Mesenchymal stem cell (in vitro differentiated cells and primary cell): ENCODE results near the gene NKX6-1.

ENCODE experiments used
- DNase-seq: peaks from one replicate; pipeline ENCODE4 v3.0.0-alpha.2; 2013
- H2AFZ ChIP-seq: one replicate; pipeline ENCODE4 v1.6.1; 2013; ENCODE audit warnings: low read depth, mild to moderate bottlenecking, control low read depth, inconsistent platforms, low read length, moderate library complexity
- H2AK5ac ChIP-seq: 2 replicates; pipeline ENCODE4 v1.6.1; 2013; ENCODE audit warnings: low read length, moderate library complexity, mild to moderate bottlenecking, inconsistent platforms; ENCODE audit not compliant: severe bottlenecking
- H2BK120ac ChIP-seq: one replicate; pipeline ENCODE4 v1.6.1; 2013; ENCODE audit warnings: low read depth, mild to moderate bottlenecking, inconsistent platforms, low read length, moderate library complexity
- H2BK12ac ChIP-seq, 2 experiments: one replicate each; pipeline ENCODE4 v1.6.1; 2013; ENCODE audit warnings: inconsistent platforms in 2 of 2, low read length in 2 of 2, mild to moderate bottlenecking in 2 of 2, moderate library complexity in 2 of 2, control low read depth in 1 of 2
- H2BK15ac ChIP-seq: one replicate; pipeline ENCODE4 v1.6.1; 2013; ENCODE audit warnings: mild to moderate bottlenecking, low read depth, inconsistent platforms; ENCODE audit not compliant: poor library complexity, severe bottlenecking
- H2BK5ac ChIP-seq: 2 replicates; pipeline ENCODE4 v1.6.1; 2013; ENCODE audit warnings: low read depth, mild to moderate bottlenecking, low read length, control low read depth, inconsistent platforms; ENCODE audit not compliant: poor library complexity, severe bottlenecking
- H3K14ac ChIP-seq, 2 experiments: one replicate each; pipeline ENCODE4 v1.6.1; 2013; ENCODE audit warnings: inconsistent platforms in 2 of 2, low read length in 2 of 2, control low read depth in 1 of 2, mild to moderate bottlenecking in 1 of 2, moderate library complexity in 1 of 2
- H3K18ac ChIP-seq, 2 experiments: one replicate each; pipeline ENCODE4 v1.6.1; 2013; ENCODE audit warnings: inconsistent platforms in 2 of 2, low read length in 2 of 2, control low read depth in 1 of 2, low read depth in 1 of 2, mild to moderate bottlenecking in 1 of 2
- H3K23ac ChIP-seq, 2 experiments: one replicate each; pipeline ENCODE4 v1.6.1; 2013; ENCODE audit warnings: inconsistent platforms in 2 of 2, low read length in 2 of 2, mild to moderate bottlenecking in 2 of 2, moderate library complexity in 2 of 2, control low read depth in 1 of 2
- H3K27ac ChIP-seq: 2 replicates; pipeline ENCODE4 v1.5.1; 2013; ENCODE audit warnings: mild to moderate bottlenecking, moderate library complexity, low read length, control low read depth, inconsistent platforms; ENCODE audit not compliant: poor library complexity, severe bottlenecking
- H3K27me3 ChIP-seq, 2 experiments: 2 replicates each; pipeline versions ENCODE4 v1.6.1 to v1.7.0; 2013; ENCODE audit warnings: low read length in 2 of 2, mild to moderate bottlenecking in 2 of 2, moderate library complexity in 2 of 2, control low read depth in 1 of 2, inconsistent platforms in 1 of 2; ENCODE audit not compliant: control insufficient read depth in 1 of 2, insufficient read depth in 1 of 2
- H3K36me3 ChIP-seq, 2 experiments: 2 replicates each; pipeline versions ENCODE4 v1.6.1 to v1.7.0; 2013; ENCODE audit warnings: low read length in 2 of 2, control low read depth in 1 of 2, inconsistent platforms in 1 of 2, low read depth in 1 of 2, mild to moderate bottlenecking in 1 of 2; ENCODE audit not compliant: insufficient read depth in 2 of 2, control insufficient read depth in 1 of 2
- H3K4ac ChIP-seq, 2 experiments: one replicate each; pipeline ENCODE4 v1.6.1; 2013; ENCODE audit warnings: inconsistent platforms in 2 of 2, low read length in 2 of 2, mild to moderate bottlenecking in 2 of 2, moderate library complexity in 2 of 2, control low read depth in 1 of 2, low read depth in 1 of 2
- H3K4me1 ChIP-seq: 2 replicates; pipeline ENCODE4 v1.6.1; 2013; ENCODE audit warnings: low read depth, low read length, control low read depth; ENCODE audit not compliant: control insufficient read depth, insufficient read depth
- H3K4me2 ChIP-seq: 2 replicates; pipeline ENCODE4 v1.6.1; 2013; ENCODE audit warnings: low read length, mild to moderate bottlenecking, inconsistent platforms; ENCODE audit not compliant: poor library complexity, severe bottlenecking
- H3K4me3 ChIP-seq, 2 experiments: 2 replicates each; pipeline versions ENCODE4 v1.5.1 to v1.7.0; 2013; ENCODE audit warnings: low read length in 2 of 2, mild to moderate bottlenecking in 2 of 2, control low read depth in 1 of 2, low read depth in 1 of 2; ENCODE audit not compliant: insufficient read depth in 1 of 2
- H3K79me1 ChIP-seq: replicated peaks from 2 replicates; pipeline ENCODE4 v1.6.1; 2013; ENCODE audit warnings: mild to moderate bottlenecking, control low read depth, low read length, inconsistent platforms; ENCODE audit not compliant: poor library complexity, severe bottlenecking
- H3K9ac ChIP-seq: 2 replicates; pipeline ENCODE4 v1.7.0; 2013; ENCODE audit warnings: mild to moderate bottlenecking, low read length, moderate library complexity
- H3K9me3 ChIP-seq: 2 replicates; pipeline ENCODE4 v1.7.0; 2013; ENCODE audit warnings: mild to moderate bottlenecking, low read length; ENCODE audit not compliant: control insufficient read depth
- H4K8ac ChIP-seq: one replicate; pipeline ENCODE4 v1.6.1; 2013; ENCODE audit warnings: inconsistent platforms, mild to moderate bottlenecking, low read length, moderate library complexity
- H4K91ac ChIP-seq: one replicate; pipeline ENCODE4 v1.6.1; 2013; ENCODE audit warnings: mild to moderate bottlenecking, low read length, inconsistent platforms
- WGBS: methylation state at CpG from one replicate; pipeline ENCODE4 v1.1.7; 2013; ENCODE audit warnings: mixed read lengths; 5-methylcytosine and 5-hydroxymethylcytosine counted together

Gene NKX6-1

DNA sequence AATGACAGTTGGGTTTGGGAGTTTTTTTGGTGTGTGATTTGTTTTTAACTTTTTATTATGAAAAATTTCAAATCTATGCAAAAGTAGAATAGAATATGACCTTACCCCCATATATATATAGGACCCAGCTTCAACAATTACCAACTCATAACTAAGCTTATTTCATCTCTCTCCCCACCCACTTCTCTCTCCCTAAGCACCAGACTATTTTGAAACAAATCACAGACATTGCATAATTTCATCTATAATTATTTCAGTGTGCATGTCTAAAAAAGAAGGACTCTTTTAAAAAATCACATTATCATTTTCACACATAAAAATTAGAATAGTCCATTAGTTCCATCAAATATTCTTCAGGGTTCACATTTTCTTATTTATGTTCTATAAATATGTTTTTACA lies 28.3 kb upstream of the NKX6-1 start:
- no peak overlapping the region for H2AK5ac ChIP-seq
- H3K27me3 ChIP-seq = peaks cover 3 to 4% of the 10 kb centered on the region in 2 experiments
- no peak overlapping the region for H3K9ac ChIP-seq
- H3K4ac ChIP-seq = no peak overlapping the region
- no peak overlapping the region for H2BK5ac ChIP-seq
- no peaks in the 10 kb centered on the region for H3K79me1 ChIP-seq
- H3K4me1 ChIP-seq = no peaks in the 10 kb centered on the region
- no peaks in the 10 kb centered on the region for H3K36me3 ChIP-seq
- no peak for DNase-seq
- H2AFZ ChIP-seq = no peak overlapping the region
- no peak overlapping the region for H3K4me2 ChIP-seq
- H2BK12ac ChIP-seq = no peak overlapping the region
- no peak overlapping the region for H3K23ac ChIP-seq
- no peaks in the 10 kb centered on the region for H3K9me3 ChIP-seq
- H4K91ac ChIP-seq = no peak overlapping the region
- no peak overlapping the region for H3K27ac ChIP-seq
- no peak overlapping the region for H2BK120ac ChIP-seq
- no peak overlapping the region for H2BK15ac ChIP-seq
- no peak overlapping the region for H4K8ac ChIP-seq
- H3K4me3 ChIP-seq = no peak overlapping the region
- H3K18ac ChIP-seq = no peak overlapping the region
- no peak overlapping the region for H3K14ac ChIP-seq

DNA sequence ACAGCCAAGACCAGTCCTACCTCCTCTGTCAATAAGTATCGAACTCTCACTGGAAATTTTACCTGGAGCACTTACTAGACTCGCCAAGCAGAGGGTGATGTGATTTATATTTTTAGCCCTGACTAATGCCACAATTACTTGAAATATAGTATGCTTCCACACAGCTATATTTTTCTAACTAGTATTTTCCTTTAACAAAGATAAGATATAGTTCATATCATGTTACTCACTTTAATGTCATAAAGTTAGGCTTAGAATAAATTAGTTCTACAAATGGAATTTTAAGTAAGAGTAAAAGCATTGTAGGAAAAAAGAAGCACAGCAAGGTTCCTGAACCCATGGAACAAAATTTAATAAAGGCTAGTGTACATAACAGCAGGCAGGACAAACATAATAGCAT lies 16.0 kb upstream of the NKX6-1 start:
- H3K4ac ChIP-seq = no peak overlapping the region
- no peak overlapping the region for H3K18ac ChIP-seq
- H3K36me3 ChIP-seq = no peaks in the 10 kb centered on the region
- H2BK15ac ChIP-seq = no peak overlapping the region
- H3K23ac ChIP-seq = no peak overlapping the region
- WGBS = no CpG with 5 or more reads among the region's 2 CpGs
- H2AK5ac ChIP-seq = no peak overlapping the region
- no peak overlapping the region for H2BK5ac ChIP-seq
- H3K9me3 ChIP-seq = no peaks in the 10 kb centered on the region
- H2BK120ac ChIP-seq = no peak overlapping the region
- H2AFZ ChIP-seq = no peak overlapping the region
- no peak for DNase-seq
- no peaks in the 10 kb centered on the region for H3K79me1 ChIP-seq
- H3K27ac ChIP-seq = no peak overlapping the region
- no peak overlapping the region for H3K4me3 ChIP-seq
- H4K8ac ChIP-seq = no peak overlapping the region
- peaks cover 0 to 56% of the 10 kb centered on the region in 2 experiments for H3K27me3 ChIP-seq
- H3K14ac ChIP-seq = no peak overlapping the region
- H3K9ac ChIP-seq = no peak overlapping the region
- H3K4me1 ChIP-seq = no peaks in the 10 kb centered on the region
- no peak overlapping the region for H2BK12ac ChIP-seq
- no peak overlapping the region for H4K91ac ChIP-seq
- H3K4me2 ChIP-seq = no peak overlapping the region

DNA sequence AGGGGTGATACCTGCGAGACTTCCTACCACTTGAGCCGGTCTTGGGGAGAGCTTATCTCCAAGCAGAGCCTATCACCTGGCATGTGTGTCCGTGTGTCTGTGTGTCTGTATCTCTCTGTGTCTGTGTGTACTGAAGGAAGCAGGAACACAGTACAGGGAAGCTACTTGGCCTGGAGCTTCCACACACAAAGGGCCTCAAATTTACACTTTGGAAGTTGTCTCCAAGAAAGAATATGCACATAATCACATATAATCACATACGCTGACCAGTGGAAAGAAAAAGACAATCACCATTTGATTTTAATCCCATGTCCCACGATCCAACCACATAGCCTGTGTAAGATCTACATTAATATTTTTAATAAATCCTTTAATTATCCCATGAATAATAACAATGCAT lies 13.2 kb upstream of the NKX6-1 start:
- 91% methylated on average over 3 of the region's 5 CpGs for WGBS
- no peaks in the 10 kb centered on the region for H3K4me1 ChIP-seq
- H3K23ac ChIP-seq = no peak overlapping the region
- H3K27ac ChIP-seq = no peak overlapping the region
- no peak overlapping the region for H3K4me2 ChIP-seq
- H2AK5ac ChIP-seq = no peak overlapping the region
- H3K4me3 ChIP-seq = no peak overlapping the region
- H3K79me1 ChIP-seq = no peaks in the 10 kb centered on the region
- H4K91ac ChIP-seq = no peak overlapping the region
- no peak overlapping the region for H2BK15ac ChIP-seq
- no peak overlapping the region for H2BK5ac ChIP-seq
- H3K36me3 ChIP-seq = no peaks in the 10 kb centered on the region
- no peak overlapping the region for H3K9ac ChIP-seq
- peaks cover 10 to 60% of the 10 kb centered on the region in 2 experiments for H3K27me3 ChIP-seq
- no peak overlapping the region for H2BK120ac ChIP-seq
- H3K18ac ChIP-seq = no peak overlapping the region
- H2AFZ ChIP-seq = peak overlapping the region; percentile 14
- no peak overlapping the region for H3K14ac ChIP-seq
- DNase-seq = no peak
- H2BK12ac ChIP-seq = no peak overlapping the region
- no peaks in the 10 kb centered on the region for H3K9me3 ChIP-seq
- no peak overlapping the region for H4K8ac ChIP-seq
- no peak overlapping the region for H3K4ac ChIP-seq

DNA sequence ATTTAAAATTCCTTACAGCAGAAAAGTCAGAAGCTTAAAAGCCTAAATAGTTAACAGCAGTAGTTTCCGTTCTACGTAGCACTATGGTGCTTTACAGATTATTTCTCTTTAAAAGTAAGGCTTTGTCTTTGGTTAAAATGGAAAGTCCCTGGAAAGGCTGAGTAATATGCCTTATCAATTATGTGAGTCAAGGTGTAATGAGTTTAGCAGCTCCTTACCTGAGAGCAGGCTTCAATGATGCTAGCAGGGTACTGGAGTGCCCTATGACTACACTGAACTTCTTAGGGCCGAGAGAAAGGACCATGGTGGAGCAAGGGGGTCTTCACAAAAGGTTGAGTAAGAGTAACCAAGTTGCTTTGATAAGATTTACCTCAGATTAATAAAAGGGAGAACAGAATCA lies 12.6 kb upstream of the NKX6-1 start:
- Histone ChIP-seq H3K9me3 (no peaks in the 10 kb centered on the region), H3K4me1 (no peaks in the 10 kb centered on the region), H3K27me3 (peaks cover 10 to 64% of the 10 kb centered on the region in 2 experiments), H2AK5ac (no peak overlapping the region), H3K23ac (no peak overlapping the region), H2AFZ (no peak overlapping the region), H2BK5ac (no peak overlapping the region), H4K8ac (no peak overlapping the region), H2BK12ac (no peak overlapping the region), H3K27ac (no peak overlapping the region), H2BK15ac (no peak overlapping the region), H3K4me3 (no peak overlapping the region), H3K14ac (no peak overlapping the region), H3K79me1 (no peaks in the 10 kb centered on the region), H3K36me3 (no peaks in the 10 kb centered on the region), H4K91ac (no peak overlapping the region), H3K4me2 (no peak overlapping the region), H3K4ac (no peak overlapping the region), H3K18ac (no peak overlapping the region), H2BK120ac (no peak overlapping the region), H3K9ac (no peak overlapping the region)
- 75% methylated on average over 3 of the region's 3 CpGs for WGBS
- no peak for DNase-seq
